Measurements from ENCODE around the gene CEP104.

The CEP104 gene

DNA sequence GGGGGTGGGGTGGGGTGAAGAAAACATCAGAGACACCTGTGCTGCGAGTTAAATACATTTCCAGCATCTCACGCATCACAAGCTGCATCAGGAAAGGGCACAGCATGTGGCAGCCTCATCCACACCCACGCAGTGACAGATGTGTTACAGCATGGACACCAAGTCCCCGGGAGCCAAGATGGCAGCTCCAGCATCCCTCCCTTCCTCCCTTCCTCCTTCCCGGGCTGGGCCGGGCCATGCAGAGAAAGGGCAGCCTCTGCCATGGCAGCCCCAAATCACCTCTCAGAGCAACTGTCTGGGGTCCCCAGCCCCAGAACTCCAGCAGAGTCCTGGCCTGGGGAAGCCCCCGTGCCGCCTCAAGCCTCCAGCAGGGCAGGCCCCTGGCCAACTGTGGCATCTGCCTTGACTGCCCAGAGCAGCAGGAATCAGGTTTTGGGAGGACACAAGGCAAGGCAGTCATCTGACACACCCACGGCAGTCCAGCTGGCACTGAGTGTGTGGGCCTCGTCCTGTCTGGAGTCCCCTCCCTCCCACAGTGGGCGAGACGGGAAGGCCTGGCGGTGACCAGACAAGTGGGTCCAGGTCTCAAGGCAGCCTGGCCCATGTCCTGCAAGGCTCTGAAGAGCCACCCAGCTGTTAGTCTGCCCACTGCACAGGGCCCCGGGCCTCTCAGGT, 78.3 kb downstream of the CEP104 start:
- DNase-seq (ENCODE audit: low spot score): no peak

DNA sequence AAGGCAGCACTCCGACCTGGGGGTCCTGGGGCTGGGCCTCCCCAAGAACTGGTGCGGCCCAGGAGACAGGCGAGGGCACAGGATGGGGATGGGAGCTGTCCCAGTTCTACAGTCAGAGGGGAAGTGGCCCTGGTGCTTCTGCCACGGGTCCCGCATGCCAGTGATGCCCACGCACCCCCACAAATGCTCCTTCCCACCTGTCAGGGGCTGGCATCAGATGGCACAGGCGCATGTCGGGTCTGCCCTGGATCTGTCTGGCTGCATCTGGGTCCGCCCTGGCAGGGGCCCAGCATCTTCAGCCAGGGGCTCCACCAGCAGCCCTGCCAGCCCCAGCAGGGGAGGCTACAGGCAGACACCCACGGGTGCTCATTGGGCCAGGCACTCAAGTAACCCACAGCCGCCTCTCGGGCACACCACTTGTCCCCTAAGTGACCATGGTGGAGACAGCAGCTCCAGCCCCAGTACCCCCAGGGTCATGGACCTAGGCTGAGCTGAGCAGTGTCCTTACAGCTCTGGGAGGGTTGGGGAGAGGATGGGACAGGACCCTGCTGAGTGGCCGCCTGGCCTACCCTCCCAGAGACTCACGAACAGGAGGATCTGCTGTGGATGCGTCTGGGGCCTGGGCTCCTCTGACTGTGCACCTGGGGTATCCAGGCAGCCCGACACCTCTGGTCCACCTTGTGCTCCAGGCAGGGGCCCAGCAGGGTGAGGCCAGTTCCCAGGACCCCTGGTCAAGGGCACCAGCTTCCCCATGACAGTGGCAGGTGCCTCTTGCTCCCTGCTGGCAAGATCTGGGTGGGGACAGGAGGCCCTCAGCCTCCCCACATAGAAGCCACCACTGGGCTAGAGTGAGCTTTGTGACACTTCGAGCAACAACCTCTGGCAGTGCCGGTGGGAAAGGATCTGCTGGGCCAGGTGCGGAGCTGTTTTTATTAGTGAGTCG, 79.1 kb downstream of the CEP104 start:
- DNase-seq (ENCODE audit: low spot score): no peak

GRCh38 chr1:3777078-3777547, 79.9 kb downstream of the CEP104 start:
- no peak for DNase-seq (ENCODE audit: low spot score)

DNA sequence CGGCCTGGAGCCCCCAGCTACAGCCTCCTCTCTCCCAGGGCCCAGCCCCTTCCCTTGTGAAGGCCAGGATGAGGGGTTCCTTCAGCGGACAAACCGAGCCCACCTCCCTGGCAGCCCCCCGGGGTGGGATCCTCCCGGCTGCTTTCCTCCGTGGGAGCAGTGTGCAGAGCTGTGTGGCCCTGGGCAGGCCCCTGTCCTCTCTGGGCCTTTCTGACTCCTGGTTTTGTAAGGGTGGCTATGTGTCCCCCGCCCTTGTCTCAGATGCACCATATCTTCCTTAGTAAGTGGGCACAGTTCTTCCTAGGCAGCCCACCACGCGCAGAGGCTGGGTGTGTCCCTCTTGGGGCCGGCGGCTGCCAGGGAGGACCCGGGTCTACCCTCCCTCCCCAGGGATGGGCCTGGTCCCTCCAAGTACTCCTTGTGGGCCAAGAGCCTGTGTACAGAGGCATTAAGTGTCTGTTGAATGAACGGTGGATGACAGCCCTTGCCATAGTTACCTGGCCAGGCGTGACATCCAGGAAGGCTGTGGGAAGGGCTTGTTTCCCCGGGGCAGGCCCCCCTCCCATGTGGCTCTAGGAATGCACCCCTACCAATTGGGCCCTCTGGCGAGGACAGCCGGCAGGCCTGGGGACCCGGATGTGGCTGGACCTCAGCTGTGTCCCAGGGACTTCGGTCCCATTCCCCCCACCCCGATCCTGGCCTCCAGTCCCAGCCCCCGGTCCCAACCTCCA, 80.6 kb downstream of the CEP104 start:
- no peak for DNase-seq (ENCODE audit: low spot score)

GRCh38 chr1:3775490-3776230, 81.4 kb downstream of the CEP104 start:
- no peak for DNase-seq (ENCODE audit: low spot score)

- no peak for DNase-seq (ENCODE audit: low spot score)
Observed at GRCh38 chr1:3774946-3775489, 82.0 kb downstream of the CEP104 start.

DNA sequence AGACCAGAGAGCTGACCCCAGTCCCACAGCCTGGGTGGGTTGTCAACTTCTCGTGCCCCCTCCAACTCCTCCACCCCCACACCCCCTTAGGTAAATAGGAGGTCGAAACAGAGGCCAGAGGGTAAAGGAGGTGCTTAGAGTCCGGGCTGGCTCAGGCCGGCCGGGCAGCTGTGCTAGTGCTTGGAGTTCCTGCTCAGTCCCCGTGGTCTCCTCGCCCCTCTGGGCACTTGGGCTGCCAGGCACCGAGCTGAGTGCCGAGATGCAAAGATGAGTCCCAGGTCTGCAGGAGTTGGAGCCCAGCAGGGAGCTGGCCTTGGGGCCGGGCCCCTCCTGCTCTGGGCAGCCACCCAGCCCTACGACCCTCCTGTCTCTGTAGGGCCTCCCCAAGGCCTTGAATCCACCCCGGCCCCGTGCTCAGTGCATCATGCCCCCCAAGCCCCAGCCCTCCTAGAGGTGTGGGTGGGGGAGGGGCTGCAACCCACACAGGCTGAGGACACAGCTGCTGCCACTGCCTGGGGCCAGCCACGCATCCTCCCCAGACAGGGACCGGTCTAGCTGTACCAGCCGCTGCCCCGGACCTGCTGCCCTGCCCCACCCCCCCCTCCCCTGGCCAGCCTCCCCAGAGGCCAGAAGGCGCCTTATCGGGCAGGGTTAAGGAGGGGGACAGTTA, 82.6 kb downstream of the CEP104 start:
- DNase-seq (ENCODE audit: low spot score): no peak

- DNase-seq (ENCODE audit: low spot score): no peak
Observed at GRCh38 chr1:3773572-3774275, 83.3 kb downstream of the CEP104 start.

DNA sequence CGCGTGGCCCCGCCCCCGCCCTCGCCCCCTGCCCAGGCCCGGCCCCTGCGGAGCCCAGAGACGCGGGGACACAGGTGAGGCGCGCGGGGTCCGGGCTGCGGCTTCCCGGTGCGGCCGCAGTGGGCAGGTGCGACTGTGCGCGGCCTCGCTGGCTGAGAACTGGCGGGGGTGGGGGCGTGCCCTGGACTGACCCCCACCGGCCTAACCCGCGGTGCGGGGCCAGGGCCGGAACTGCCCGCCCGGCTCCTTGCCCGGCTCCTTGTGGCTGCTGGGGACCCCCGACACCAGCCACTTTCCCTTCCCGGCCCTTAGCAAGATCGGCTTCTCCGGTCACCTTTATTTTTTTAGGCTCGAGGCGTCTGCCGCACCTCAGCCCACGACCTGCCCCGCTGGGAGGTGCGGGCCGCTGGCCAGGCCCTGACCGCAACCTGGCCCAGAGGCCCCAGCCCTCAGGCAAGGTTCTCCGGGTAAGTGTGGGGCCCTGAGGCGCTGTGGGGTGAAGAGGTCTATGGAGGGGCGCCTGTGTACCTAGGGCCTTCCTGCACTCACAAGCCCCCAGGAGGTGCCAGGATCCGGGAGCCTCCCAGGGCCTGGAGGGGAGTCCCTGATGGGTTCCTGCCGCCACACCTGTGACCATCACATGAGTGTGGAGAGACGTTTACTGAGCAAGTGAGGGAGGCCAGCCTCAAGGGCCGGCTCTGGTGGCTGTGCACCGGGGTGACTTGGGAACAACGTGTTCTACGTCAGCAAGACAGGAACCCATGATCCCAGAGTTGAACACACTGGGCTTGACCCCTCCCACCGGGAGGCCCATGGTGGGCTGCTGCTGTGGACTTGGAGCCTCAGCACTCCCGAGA, 84.1 kb downstream of the CEP104 start, which contains the start of gene SMIM1:
SMIM1 (plus strand) TSS at position 35 of the 857 bp plus-strand sequence. CDS start 2,625 bp downstream, outside the sequence.
- DNase-seq (ENCODE audit: low spot score): no peak

- peak; percentile 94 for DNase-seq (ENCODE audit: low spot score)
Observed at GRCh38 chr1:3772027-3772714, 84.8 kb downstream of the CEP104 start.

GRCh38 chr1:3771108-3772026, 85.6 kb downstream of the CEP104 start:
- no peak for DNase-seq (ENCODE audit: low spot score)

- no peak for DNase-seq (ENCODE audit: low spot score)
Observed at GRCh38 chr1:3770047-3770765, 86.8 kb downstream of the CEP104 start.

DNA sequence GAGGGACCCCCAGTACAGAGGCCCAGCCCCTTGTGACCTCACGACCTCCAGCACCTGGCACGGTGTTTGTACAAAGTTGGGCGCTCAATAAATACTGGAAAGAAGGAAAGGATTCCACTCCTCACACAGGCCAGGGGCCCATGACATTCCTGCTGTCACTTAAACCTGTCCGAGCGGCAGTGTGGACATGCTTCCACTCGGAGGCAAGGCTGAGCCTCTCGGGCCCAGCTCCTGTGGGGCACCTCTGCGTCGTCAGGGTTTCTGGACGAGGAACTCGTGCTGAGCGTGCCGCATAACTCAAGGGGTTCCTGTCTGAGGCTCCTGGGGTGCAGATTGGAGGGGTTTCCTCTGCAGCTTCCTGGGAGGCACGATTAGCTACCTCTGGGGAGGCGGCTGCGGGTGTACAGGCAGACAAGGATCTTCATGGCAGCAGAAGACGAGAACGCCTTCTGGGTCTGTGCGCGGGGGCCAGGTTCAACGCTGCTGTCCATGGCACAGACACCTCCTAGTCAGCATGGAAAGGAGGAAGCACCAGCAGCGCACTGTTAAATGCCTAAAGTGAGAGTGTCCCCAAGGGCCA, 88.1 kb downstream of the CEP104 start:
- no peak for DNase-seq (ENCODE audit: low spot score)

DNA sequence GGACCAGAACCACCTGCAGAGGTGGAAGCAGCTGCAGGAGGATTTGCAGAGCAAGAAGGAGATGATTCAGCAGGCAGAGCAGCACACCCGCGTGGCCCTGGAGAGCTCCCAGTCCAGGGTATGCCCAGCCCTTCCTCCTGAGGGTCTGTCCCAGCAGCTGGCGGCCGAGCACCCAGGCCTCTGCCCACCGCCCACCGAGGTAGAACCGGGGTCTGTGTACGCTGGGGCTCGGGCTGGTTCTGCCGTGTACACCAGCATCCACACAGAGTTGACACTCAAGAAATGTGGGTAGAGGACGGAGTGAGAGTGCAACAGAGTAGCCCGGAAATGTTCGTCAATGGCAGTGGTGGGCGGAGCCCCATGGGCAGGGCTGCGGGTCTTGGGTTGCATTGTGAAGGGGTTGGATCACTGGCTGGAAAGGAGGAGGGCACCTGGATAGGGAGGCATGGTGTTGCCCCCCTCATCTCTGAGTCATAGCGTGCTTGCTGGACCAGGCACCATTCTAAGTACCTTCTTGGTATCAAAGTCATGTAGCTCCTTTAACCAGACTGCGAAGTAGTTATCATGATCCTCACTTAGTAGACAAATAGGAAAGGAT, 89.6 kb downstream of the CEP104 start:
- no peak for DNase-seq (ENCODE audit: low spot score)

DNA sequence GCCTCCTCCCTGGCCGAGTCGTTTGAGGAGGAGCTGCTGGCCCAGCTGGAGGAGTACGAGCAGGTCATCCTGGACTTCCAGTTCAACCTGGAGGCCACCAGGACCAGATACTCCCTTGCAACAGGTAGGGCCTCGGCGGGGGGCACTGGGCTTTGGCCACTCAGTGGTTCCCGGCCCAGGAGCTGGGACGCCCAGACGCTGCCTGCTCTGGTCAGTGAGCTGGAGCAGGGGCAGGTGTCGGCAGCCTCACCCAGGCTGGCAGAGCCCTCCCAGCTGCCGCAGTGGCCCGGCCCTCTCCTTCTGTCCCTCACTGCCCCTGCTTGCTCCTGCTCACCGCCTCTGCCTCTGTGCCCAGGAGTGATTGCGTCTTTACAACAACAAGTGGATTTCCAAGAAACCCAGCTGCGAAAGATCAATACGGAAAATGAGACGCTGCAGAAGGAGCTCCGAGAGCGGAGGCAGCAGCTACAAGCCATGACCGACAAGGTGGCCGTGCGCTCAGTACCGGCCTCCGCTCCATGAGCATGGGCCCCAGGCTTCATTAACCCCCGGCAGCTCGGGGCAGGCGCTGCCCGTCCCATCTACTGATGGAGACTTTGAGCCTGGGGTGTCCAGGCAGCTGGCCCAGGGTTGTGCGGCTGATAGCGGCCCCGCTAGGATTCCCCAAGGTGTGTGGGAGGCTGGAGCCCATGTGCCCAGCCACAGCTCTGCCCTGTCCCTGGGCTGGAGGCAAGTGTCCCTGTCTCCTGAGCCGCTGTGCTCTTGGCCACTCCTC, 93.5 kb downstream of the CEP104 start:
- DNase-seq (ENCODE audit: low spot score): no peak
